ENCODE results near the gene TOB1.
A peak's percentile ranks its signal among the peaks of the same experiment; 100 is the strongest.

Gene TOB1

GRCh38 chr17:50892101-50892776, 26.1 kb upstream of the TOB1 start:
- Histone ChIP-seq H3K4me3 (ENCODE audit: low read depth, low read length) (no peak overlapping the region), H3K27me3 (ENCODE audit: control insufficient read depth, insufficient read depth, low read length) (no peaks in the 10 kb centered on the region), H3K4me1 (ENCODE audit: control insufficient read depth, insufficient read depth, low read length) (peaks cover 31% of the 10 kb centered on the region), H3K27ac (ENCODE audit: low read depth, low read length) (no peak overlapping the region), H3K9ac (ENCODE audit: low read length) (no peak overlapping the region), H3K36me3 (ENCODE audit: control insufficient read depth, insufficient read depth, low read length) (no peaks in the 10 kb centered on the region), H3K9me3 (ENCODE audit: control insufficient read depth, insufficient read depth, low read depth, low read length) (no peaks in the 10 kb centered on the region)

DNA sequence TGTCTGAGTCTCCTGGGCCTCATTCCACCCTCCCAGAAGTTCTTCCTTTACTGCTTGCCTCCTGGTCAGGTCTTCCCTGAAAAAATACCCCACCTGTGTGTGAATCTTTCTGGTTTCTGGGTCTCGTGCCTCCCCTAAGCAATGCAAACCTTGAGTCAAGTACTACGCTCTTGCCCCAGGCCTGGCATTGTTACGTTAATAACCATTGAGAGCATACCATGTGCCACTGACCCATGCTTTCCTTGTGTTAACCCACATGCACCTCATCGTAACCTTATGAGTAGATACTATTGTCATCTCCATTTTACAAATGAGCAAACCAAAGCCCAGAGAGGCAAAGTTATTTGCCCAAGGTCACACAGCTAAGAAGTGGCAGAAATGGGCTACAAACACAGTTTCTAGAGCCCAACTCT, 25.4 kb upstream of the TOB1 start:
- Histone ChIP-seq H3K9ac (ENCODE audit: low read length) (no peak overlapping the region), H3K27ac (ENCODE audit: low read depth, low read length) (peak overlapping the region; percentile 1; the same call in 1 of the 2 replicates), H3K27me3 (ENCODE audit: control insufficient read depth, insufficient read depth, low read length) (no peaks in the 10 kb centered on the region), H3K9me3 (ENCODE audit: control insufficient read depth, insufficient read depth, low read depth, low read length) (no peaks in the 10 kb centered on the region), H3K4me1 (ENCODE audit: control insufficient read depth, insufficient read depth, low read length) (peaks cover 34% of the 10 kb centered on the region), H3K36me3 (ENCODE audit: control insufficient read depth, insufficient read depth, low read length) (no peaks in the 10 kb centered on the region), H3K4me3 (ENCODE audit: low read depth, low read length) (no peak overlapping the region)

- Histone ChIP-seq H3K27me3 (ENCODE audit: control insufficient read depth, insufficient read depth, low read length) (no peaks in the 10 kb centered on the region), H3K4me1 (ENCODE audit: control insufficient read depth, insufficient read depth, low read length) (peaks cover 34% of the 10 kb centered on the region), H3K9me3 (ENCODE audit: control insufficient read depth, insufficient read depth, low read depth, low read length) (no peaks in the 10 kb centered on the region), H3K27ac (ENCODE audit: low read depth, low read length) (peak overlapping the region; percentile 1; the same call in 1 of the 2 replicates), H3K4me3 (ENCODE audit: low read depth, low read length) (no peak overlapping the region), H3K36me3 (ENCODE audit: control insufficient read depth, insufficient read depth, low read length) (no peaks in the 10 kb centered on the region), H3K9ac (ENCODE audit: low read length) (no peak overlapping the region)
Observed at GRCh38 chr17:50890675-50891516, 24.7 kb upstream of the TOB1 start.

GRCh38 chr17:50889528-50890118, 23.5 kb upstream of the TOB1 start:
- H3K9me3 ChIP-seq (ENCODE audit: control insufficient read depth, insufficient read depth, low read depth, low read length), result no peaks in the 10 kb centered on the region
- no peak overlapping the region for H3K9ac ChIP-seq (ENCODE audit: low read length)
- H3K27me3 ChIP-seq (ENCODE audit: control insufficient read depth, insufficient read depth, low read length), result no peaks in the 10 kb centered on the region
- H3K4me3 ChIP-seq (ENCODE audit: low read depth, low read length), result no peak overlapping the region
- H3K36me3 ChIP-seq (ENCODE audit: control insufficient read depth, insufficient read depth, low read length), result no peaks in the 10 kb centered on the region
- peaks cover 37% of the 10 kb centered on the region for H3K4me1 ChIP-seq (ENCODE audit: control insufficient read depth, insufficient read depth, low read length)
- no peak overlapping the region for H3K27ac ChIP-seq (ENCODE audit: low read depth, low read length)

- H3K9ac ChIP-seq (ENCODE audit: low read length), result no peak overlapping the region
- no peaks in the 10 kb centered on the region for H3K27me3 ChIP-seq (ENCODE audit: control insufficient read depth, insufficient read depth, low read length)
- H3K27ac ChIP-seq (ENCODE audit: low read depth, low read length), result no peak overlapping the region
- H3K36me3 ChIP-seq (ENCODE audit: control insufficient read depth, insufficient read depth, low read length), result no peaks in the 10 kb centered on the region
- no peaks in the 10 kb centered on the region for H3K9me3 ChIP-seq (ENCODE audit: control insufficient read depth, insufficient read depth, low read depth, low read length)
- H3K4me3 ChIP-seq (ENCODE audit: low read depth, low read length), result no peak overlapping the region
- peaks cover 37% of the 10 kb centered on the region for H3K4me1 ChIP-seq (ENCODE audit: control insufficient read depth, insufficient read depth, low read length)
Observed at GRCh38 chr17:50887705-50888245, 21.6 kb upstream of the TOB1 start.

DNA sequence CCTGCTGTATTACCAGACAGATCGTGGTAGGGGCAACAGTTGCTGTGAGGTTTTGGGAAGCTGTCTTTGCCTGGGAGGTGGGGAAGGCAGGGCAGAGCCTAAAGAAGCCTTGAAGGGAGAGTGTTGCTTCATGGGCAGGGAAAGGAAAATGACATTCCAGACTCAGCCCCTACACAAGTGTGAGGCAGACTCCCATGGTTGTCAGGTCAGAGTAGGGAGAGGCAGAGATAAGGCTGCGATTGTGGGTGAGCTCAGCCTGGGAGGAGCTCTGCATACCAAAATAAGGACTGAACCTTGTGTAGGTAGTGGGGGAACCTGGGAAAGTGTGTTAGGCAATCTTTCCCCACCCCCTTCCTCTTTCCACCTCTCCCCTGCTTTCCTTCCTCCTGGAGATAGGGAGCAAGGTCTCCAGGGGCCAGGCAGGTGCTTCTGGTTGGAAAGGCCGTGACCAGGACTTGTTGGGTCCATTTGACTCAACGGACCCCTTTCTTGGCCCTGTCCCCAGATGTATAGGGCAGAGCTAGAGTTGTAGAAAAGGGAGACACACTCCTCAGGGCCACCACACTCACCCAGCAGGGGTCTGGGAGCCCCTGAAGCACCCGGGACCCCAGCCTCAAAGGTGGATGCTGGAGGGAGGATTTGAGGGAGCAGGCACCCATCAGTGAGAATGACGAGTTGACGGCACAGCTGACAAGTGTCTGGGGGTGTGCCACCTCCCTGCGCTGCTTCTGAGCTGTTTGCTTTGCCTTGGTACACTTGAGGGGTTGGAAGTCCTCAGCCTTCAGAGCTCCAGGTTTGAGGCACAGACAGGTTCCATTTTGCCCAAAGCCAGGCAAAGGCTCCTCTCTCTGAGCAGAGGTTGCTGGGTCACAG, 18.5 kb upstream of the TOB1 start:
- Histone ChIP-seq H3K4me3 (ENCODE audit: low read depth, low read length) (no peak overlapping the region), H3K36me3 (ENCODE audit: control insufficient read depth, insufficient read depth, low read length) (no peaks in the 10 kb centered on the region), H3K9ac (ENCODE audit: low read length) (no peak overlapping the region), H3K27me3 (ENCODE audit: control insufficient read depth, insufficient read depth, low read length) (no peaks in the 10 kb centered on the region), H3K27ac (ENCODE audit: low read depth, low read length) (no peak overlapping the region), H3K4me1 (ENCODE audit: control insufficient read depth, insufficient read depth, low read length) (peaks cover 22% of the 10 kb centered on the region), H3K9me3 (ENCODE audit: control insufficient read depth, insufficient read depth, low read depth, low read length) (0 out of 2 replicates have a peak, but pooled peaks cover 4% of the 10 kb centered on the region)

GRCh38 chr17:50883850-50884438, 17.8 kb upstream of the TOB1 start:
- Histone ChIP-seq H3K36me3 (ENCODE audit: control insufficient read depth, insufficient read depth, low read length) (no peaks in the 10 kb centered on the region), H3K9me3 (ENCODE audit: control insufficient read depth, insufficient read depth, low read depth, low read length) (0 out of 2 replicates have a peak, but pooled peaks cover 4% of the 10 kb centered on the region), H3K27ac (ENCODE audit: low read depth, low read length) (no peak overlapping the region), H3K27me3 (ENCODE audit: control insufficient read depth, insufficient read depth, low read length) (no peaks in the 10 kb centered on the region), H3K4me1 (ENCODE audit: control insufficient read depth, insufficient read depth, low read length) (peaks cover 18% of the 10 kb centered on the region), H3K9ac (ENCODE audit: low read length) (no peak overlapping the region), H3K4me3 (ENCODE audit: low read depth, low read length) (no peak overlapping the region)

DNA sequence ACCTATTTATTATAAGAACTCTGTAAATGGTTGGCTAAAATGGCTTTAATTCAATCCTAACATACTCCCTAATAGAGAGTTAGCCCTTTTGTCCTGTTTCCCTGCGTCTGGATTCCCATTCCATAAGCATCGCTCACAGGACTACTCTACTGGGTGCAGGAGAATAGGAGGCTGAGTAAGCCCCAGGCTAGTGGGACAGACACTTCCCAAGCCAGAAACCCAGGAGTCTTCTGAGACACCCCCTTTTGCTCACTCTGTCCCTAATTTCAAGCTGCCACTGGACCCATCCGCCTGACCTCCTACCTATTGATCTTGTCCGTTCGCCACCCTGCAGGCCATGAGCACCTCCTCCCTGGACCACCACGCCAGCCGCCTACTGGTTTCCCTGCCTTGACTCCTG, 16.7 kb upstream of the TOB1 start:
- no peak overlapping the region for H3K9ac ChIP-seq (ENCODE audit: low read length)
- 0 out of 2 replicates have a peak, but pooled peaks cover 4% of the 10 kb centered on the region for H3K9me3 ChIP-seq (ENCODE audit: control insufficient read depth, insufficient read depth, low read depth, low read length)
- H3K4me3 ChIP-seq (ENCODE audit: low read depth, low read length), result no peak overlapping the region
- H3K4me1 ChIP-seq (ENCODE audit: control insufficient read depth, insufficient read depth, low read length), result peaks cover 18% of the 10 kb centered on the region
- no peaks in the 10 kb centered on the region for H3K36me3 ChIP-seq (ENCODE audit: control insufficient read depth, insufficient read depth, low read length)
- H3K27me3 ChIP-seq (ENCODE audit: control insufficient read depth, insufficient read depth, low read length), result no peaks in the 10 kb centered on the region
- no peak overlapping the region for H3K27ac ChIP-seq (ENCODE audit: low read depth, low read length)

GRCh38 chr17:50881182-50881581, 15.0 kb upstream of the TOB1 start:
- Histone ChIP-seq H3K36me3 (ENCODE audit: control insufficient read depth, insufficient read depth, low read length) (no peaks in the 10 kb centered on the region), H3K27me3 (ENCODE audit: control insufficient read depth, insufficient read depth, low read length) (no peaks in the 10 kb centered on the region), H3K9ac (ENCODE audit: low read length) (no peak overlapping the region), H3K4me1 (ENCODE audit: control insufficient read depth, insufficient read depth, low read length) (peaks cover 13% of the 10 kb centered on the region; the same call in 1 of the 2 replicates), H3K4me3 (ENCODE audit: low read depth, low read length) (no peak overlapping the region), H3K27ac (ENCODE audit: low read depth, low read length) (no peak overlapping the region), H3K9me3 (ENCODE audit: control insufficient read depth, insufficient read depth, low read depth, low read length) (0 out of 2 replicates have a peak, but pooled peaks cover 4% of the 10 kb centered on the region)

DNA sequence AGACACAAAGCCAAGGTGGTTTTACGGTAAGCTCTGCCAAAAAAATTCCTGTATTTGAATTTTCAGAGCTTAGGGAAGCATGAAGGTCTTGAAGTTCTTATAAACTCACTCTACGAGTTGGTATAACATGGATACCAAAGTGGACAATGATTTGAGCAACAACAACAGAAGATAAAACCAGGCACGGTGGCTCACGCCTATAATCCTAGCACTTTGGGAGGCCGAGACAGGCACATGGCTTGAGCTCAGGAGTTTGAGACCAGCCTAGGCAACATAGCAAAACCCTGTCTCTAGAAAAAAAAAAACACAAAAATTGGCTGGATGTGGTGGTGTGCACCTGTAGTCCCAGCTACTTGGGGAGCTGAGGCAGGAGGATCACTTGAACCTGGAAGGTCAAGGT, 12.9 kb upstream of the TOB1 start:
- peaks cover 4% of the 10 kb centered on the region; the same call in 1 of the 2 replicates for H3K4me1 ChIP-seq (ENCODE audit: control insufficient read depth, insufficient read depth, low read length)
- H3K4me3 ChIP-seq (ENCODE audit: low read depth, low read length), result no peak overlapping the region

More for the DNA sequence above, 12.9 kb upstream of the TOB1 start:
- H3K9me3 ChIP-seq (ENCODE audit: control insufficient read depth, insufficient read depth, low read depth, low read length), result 0 out of 2 replicates have a peak, but pooled peaks cover 4% of the 10 kb centered on the region
- H3K27ac ChIP-seq (ENCODE audit: low read depth, low read length), result no peak overlapping the region
- no peaks in the 10 kb centered on the region for H3K36me3 ChIP-seq (ENCODE audit: control insufficient read depth, insufficient read depth, low read length)
- no peaks in the 10 kb centered on the region for H3K27me3 ChIP-seq (ENCODE audit: control insufficient read depth, insufficient read depth, low read length)
- H3K9ac ChIP-seq (ENCODE audit: low read length), result no peak overlapping the region

All from HUES6 (cell line).